ENCODE data around the gene ROR1. TPM values are rescaled to one million over a fixed set of nuclear protein-coding genes. Genes with fewer than 3 reads are reported as not detected.
"Not testable (repeated sequence)": the region's sequence is repeated elsewhere in the genome, so short reads cannot be mapped to it uniquely, and the experiment has no call there.

ROR1 gene
- total and polyA plus RNA-seq, 3 donors from 2014 or later, result 3.3 to 5.1 (median 4.6) TPM

- H3K27ac ChIP-seq, result no peak overlapping the region
- H3K9me3 ChIP-seq, result no peaks in the 10 kb centered on the region
- no peak for DNase-seq
- no peaks in the 10 kb centered on the region for H3K27me3 ChIP-seq
- H3K4me1 ChIP-seq, result peaks cover 6% of the 10 kb centered on the region
- WGBS, 2 donors, result 65 to 75% methylated on average over 3 of the region's 3 CpGs
- H3K4me3 ChIP-seq, result no peak overlapping the region
- intact Hi-C loops (cut with DNase I; ENCODE audit: low total_unique reads), result no loop called here
- no peaks in the 10 kb centered on the region for H3K36me3 ChIP-seq (ENCODE audit: low read depth, missing control alignments)
- TF ChIP-seq CTCF (IDR thresholded peaks at IDR 0.05) (no peak), POLR2A (IDR thresholded peaks at IDR 0.05) (no peak)
Observed at GRCh38 chr1:63780565-63780964, 6.7 kb downstream of the ROR1 start.

GRCh38 chr1:63782982-63783381 lies 9.2 kb downstream of the ROR1 start:
- H3K9me3 ChIP-seq, result no peaks in the 10 kb centered on the region
- intact Hi-C loops (cut with DNase I; ENCODE audit: low total_unique reads), result no loop called here
- H3K4me3 ChIP-seq, result no peak overlapping the region
- no peaks in the 10 kb centered on the region for H3K4me1 ChIP-seq
- H3K36me3 ChIP-seq (ENCODE audit: low read depth, missing control alignments), result no peaks in the 10 kb centered on the region
- TF ChIP-seq CTCF (IDR thresholded peaks at IDR 0.05) (no peak), POLR2A (IDR thresholded peaks at IDR 0.05) (no peak)
- no peak for DNase-seq
- H3K27me3 ChIP-seq, result no peaks in the 10 kb centered on the region
- WGBS, 2 donors, result 79 to 90% methylated on average over 2 of the region's 2 CpGs
- no peak overlapping the region for H3K27ac ChIP-seq

DNA sequence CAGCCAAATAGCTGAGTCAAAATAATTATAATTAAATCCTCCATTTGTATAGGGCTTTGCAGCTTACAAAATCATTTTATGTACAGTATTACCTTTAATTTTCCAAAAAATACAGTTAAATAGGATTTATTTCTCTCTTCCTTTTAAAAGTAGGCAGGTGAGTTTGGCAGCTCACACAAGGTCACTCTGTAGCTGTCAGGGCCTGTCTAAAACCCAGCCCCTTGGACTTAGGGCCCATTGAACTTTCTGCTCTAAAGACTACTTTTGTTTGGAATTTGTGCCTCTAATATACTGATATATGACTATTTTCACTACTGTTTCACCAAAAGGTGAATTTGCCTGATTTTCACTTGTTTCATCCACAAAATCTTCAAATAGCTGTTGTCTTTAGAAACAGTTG lies 10.3 kb downstream of the ROR1 start:
- Histone ChIP-seq H3K36me3 (ENCODE audit: low read depth, missing control alignments) (no peaks in the 10 kb centered on the region), H3K27ac (no peak overlapping the region), H3K27me3 (no peaks in the 10 kb centered on the region), H3K4me3 (no peak overlapping the region), H3K9me3 (no peaks in the 10 kb centered on the region), H3K4me1 (no peaks in the 10 kb centered on the region)
- TF ChIP-seq CTCF (IDR thresholded peaks at IDR 0.05) (no peak), POLR2A (IDR thresholded peaks at IDR 0.05) (no peak)
- intact Hi-C loops (cut with DNase I; ENCODE audit: low total_unique reads), result no loop called here
- DNase-seq, result no peak

- H3K36me3 ChIP-seq (ENCODE audit: low read depth, missing control alignments), result no peaks in the 10 kb centered on the region
- H3K27me3 ChIP-seq, result no peaks in the 10 kb centered on the region
- H3K4me3 ChIP-seq, result no peak overlapping the region
- no peaks in the 10 kb centered on the region for H3K9me3 ChIP-seq
- 79 to 81% methylated on average over 6 of the region's 6 CpGs for WGBS, 2 donors
- intact Hi-C loops (cut with DNase I; ENCODE audit: low total_unique reads), result no loop called here
- H3K27ac ChIP-seq, result no peak overlapping the region
- TF ChIP-seq CTCF (IDR thresholded peaks at IDR 0.05) (no peak), POLR2A (IDR thresholded peaks at IDR 0.05) (no peak)
- DNase-seq, result no peak
- no peaks in the 10 kb centered on the region for H3K4me1 ChIP-seq
Observed at GRCh38 chr1:63784489-63785390, 10.9 kb downstream of the ROR1 start.

GRCh38 chr1:63787270-63787669 lies 13.5 kb downstream of the ROR1 start:
- H3K4me1 ChIP-seq; H3K4me3 ChIP-seq; H3K27me3 ChIP-seq; H3K27ac ChIP-seq; DNase-seq; H3K9me3 ChIP-seq; intact Hi-C loops (cut with DNase I; ENCODE audit: low total_unique reads); H3K36me3 ChIP-seq (ENCODE audit: low read depth, missing control alignments): not testable (repeated sequence)
- 96 to 97% methylated on average over 3 of the region's 3 CpGs for WGBS, 2 donors

Data from testis (tissue), 3 donors.